CD4-positive, alpha-beta T cell (primary cell): ENCODE data around the gene KASH5. TPM values are rescaled to one million over a fixed set of nuclear protein-coding genes. Genes with fewer than 3 reads are reported as not detected.

Experiments used
- ATAC-seq: fragments of 200-7000 bp; cut with Tn5 transposase; one replicate; pipeline ENCODE4 v1.10.0; 2022; ENCODE audit warnings: mild to moderate bottlenecking; ENCODE audit not compliant: poor library complexity
- CTCF ChIA-PET: fragments of 350-600 bp; sonication (Branson Sonifier 250); formaldehyde crosslinking; loops from one replicate; lab custom pipeline; 2021; ENCODE audit warnings: antibody characterized with exemption, inconsistent platforms; lab: Charles Lee
- POLR2A ChIA-PET: fragments of 350-600 bp; sonication (Branson Sonifier 250); formaldehyde crosslinking; loops from one replicate; lab custom pipeline; 2021; ENCODE audit warnings: antibody characterized with exemption, inconsistent platforms; lab: Charles Lee
- DNase-seq, 14 experiments: peaks; one replicate each; pipeline ENCODE4 v3.0.0-alpha.2; 2013 to 2020; ENCODE audit warnings: mixed read lengths in 2 of 14
- H3K27ac ChIP-seq, 2 donors: one replicate each; pipeline versions ENCODE4 v1.5.1 to v1.7.0; 2013; ENCODE audit warnings: low read length in 2 of 2, low read depth in 1 of 2, mild to moderate bottlenecking in 1 of 2
- H3K27me3 ChIP-seq, 2 experiments: 1 replicate in 1 of 2; 2 replicates in 1 of 2; pipeline versions ENCODE4 v1.6.1 to v1.7.0; 2013; ENCODE audit warnings: low read length in 2 of 2, control low read depth in 1 of 2, mild to moderate bottlenecking in 1 of 2, moderate library complexity in 1 of 2; ENCODE audit not compliant: insufficient read depth in 2 of 2, control insufficient read depth in 1 of 2
- H3K36me3 ChIP-seq: one replicate; pipeline ENCODE4 v1.6.1; 2013; ENCODE audit warnings: low read length, control low read depth; ENCODE audit not compliant: insufficient read depth
- H3K4me1 ChIP-seq: one replicate; pipeline ENCODE4 v1.6.1; 2013; ENCODE audit warnings: low read length, control low read depth; ENCODE audit not compliant: insufficient read depth
- H3K4me3 ChIP-seq: one replicate; pipeline ENCODE4 v1.5.1; 2013; ENCODE audit warnings: mild to moderate bottlenecking, low read length, moderate library complexity
- H3K9me3 ChIP-seq, 2 experiments: 1 replicate in 1 of 2; 2 replicates in 1 of 2; pipeline versions ENCODE4 v1.6.1 to v1.7.0; 2013; ENCODE audit warnings: low read length in 2 of 2, mild to moderate bottlenecking in 2 of 2, control low read depth in 1 of 2, moderate library complexity in 1 of 2; ENCODE audit not compliant: control insufficient read depth in 1 of 2, insufficient read depth in 1 of 2
- H3K27ac Mint-ChIP-seq: one replicate; pipeline ENCODE4 v1.8.0; 2020; ENCODE audit warnings: mixed read lengths
- H3K27me3 Mint-ChIP-seq: one replicate; pipeline ENCODE4 v1.8.0; 2021; ENCODE audit warnings: mixed read lengths
- H3K36me3 Mint-ChIP-seq: one replicate; pipeline ENCODE4 v1.8.0; 2021; ENCODE audit warnings: low read depth, mixed read lengths
- H3K4me1 Mint-ChIP-seq: one replicate; pipeline ENCODE4 v1.8.0; 2021; ENCODE audit warnings: low read depth, mixed read lengths
- H3K4me3 Mint-ChIP-seq: one replicate; pipeline ENCODE4 v1.8.0; 2020; ENCODE audit warnings: mild to moderate bottlenecking, mixed read lengths
- H3K9me3 Mint-ChIP-seq: one replicate; pipeline ENCODE4 v1.8.0; 2020; ENCODE audit warnings: mixed read lengths
- CTCF ChIP-seq: fragments of 200-600 bp; IDR thresholded peaks from one replicate; pipeline ENCODE4 v1.8.0; 2022; ENCODE audit warnings: antibody characterized with exemption, mild to moderate bottlenecking
- intact Hi-C, 2 experiments: fragments of 100-400 bp; cut with DNase I in 1 of 2; cut with micrococcal nuclease in 1 of 2; formaldehyde crosslinking; loops; one replicate each; pipeline versions ENCODE4 v1.15.1 to v1.9.0; 2023 to 2025; cut with DNase I, micrococcal nuclease
- total RNA-seq, 174 experiments: library from RNA in 2 of 174; stranded (reverse) in 2 of 174; gene quantifications; one replicate each; pipeline ENCODE4 v1.2.3 and lab custom pipeline; 2021 to 2026

Gene KASH5
- total RNA-seq, 2 experiments from 2014 or later, result not detected

- no peak for ATAC-seq
- ChIA-PET CTCF (no interaction called here), POLR2A (interaction anchor here (0.6 kb wide), 1 partner anchor 9 kb away, joined by 3 read pairs; no protein-coding TSS in a partner anchor)
- H3K4me3 Mint-ChIP-seq, result no peak overlapping the region
- Histone ChIP-seq H3K9me3 (peaks cover 0 to 6% of the 10 kb centered on the region in 2 experiments), H3K27me3 (no peaks in the 10 kb centered on the region), H3K27ac (no peak overlapping the region), H3K4me3 (no peak overlapping the region), H3K4me1 (no peaks in the 10 kb centered on the region), H3K36me3 (no peaks in the 10 kb centered on the region)
- TF ChIP-seq CTCF, result no peak
- no peaks in the 10 kb centered on the region for H3K9me3 Mint-ChIP-seq
- peaks cover 16% of the 10 kb centered on the region for H3K27me3 Mint-ChIP-seq
- H3K27ac Mint-ChIP-seq, result no peak overlapping the region
- no peaks in the 10 kb centered on the region for H3K36me3 Mint-ChIP-seq
- no peak for DNase-seq
- intact Hi-C loops, result no loop called here
- no peaks in the 10 kb centered on the region for H3K4me1 Mint-ChIP-seq
These were observed 13.2 kb upstream of the KASH5 start for GRCh38 chr19:49374665-49375434.

- no peaks in the 10 kb centered on the region for H3K4me1 ChIP-seq
- H3K9me3 Mint-ChIP-seq, result peaks cover 3% of the 10 kb centered on the region
- intact Hi-C loops, result no loop called here
- H3K9me3 ChIP-seq, result peaks cover 5 to 8% of the 10 kb centered on the region in 2 experiments
- H3K36me3 Mint-ChIP-seq, result no peaks in the 10 kb centered on the region
- DNase-seq (no peak), ATAC-seq (no peak)
- H3K27ac Mint-ChIP-seq, result no peak overlapping the region
- no peak overlapping the region for H3K4me3 ChIP-seq
- no peak overlapping the region for H3K27ac ChIP-seq
- H3K27me3 ChIP-seq, result peaks cover 0 to 8% of the 10 kb centered on the region in 2 experiments
- H3K4me3 Mint-ChIP-seq, result no peak overlapping the region
- no peaks in the 10 kb centered on the region for H3K36me3 ChIP-seq
- H3K4me1 Mint-ChIP-seq, result no peaks in the 10 kb centered on the region
- ChIA-PET CTCF (no interaction called here), POLR2A (no interaction called here)
- H3K27me3 Mint-ChIP-seq, result peaks cover 7% of the 10 kb centered on the region
- TF ChIP-seq CTCF, result no peak
These were observed 9.5 kb upstream of the KASH5 start for GRCh38 chr19:49378512-49378911.

- Histone ChIP-seq H3K4me1 (no peaks in the 10 kb centered on the region), H3K9me3 (peaks cover 0 to 8% of the 10 kb centered on the region in 2 experiments), H3K27me3 (peaks cover 0 to 8% of the 10 kb centered on the region in 2 experiments), H3K36me3 (no peaks in the 10 kb centered on the region), H3K4me3 (no peak overlapping the region), H3K27ac (no peak overlapping the region)
- Mint-ChIP-seq H3K9me3 (peaks cover 6% of the 10 kb centered on the region), H3K36me3 (no peaks in the 10 kb centered on the region), H3K27ac (no peak overlapping the region), H3K27me3 (peaks cover 4% of the 10 kb centered on the region), H3K4me1 (no peaks in the 10 kb centered on the region), H3K4me3 (no peak overlapping the region)
- no peak for DNase-seq
- ChIA-PET CTCF (interaction anchor here (0.6 kb wide), 1 partner anchor 136 kb away, joined by 3 read pairs; no protein-coding TSS in a partner anchor), POLR2A (interaction anchor here (0.6 kb wide), 1 partner anchor 33 kb away, joined by 5 read pairs; no protein-coding TSS in a partner anchor)
- TF ChIP-seq CTCF, result no peak
- intact Hi-C loops, result no loop called here
- ATAC-seq, result no peak
These were observed 7.7 kb upstream of the KASH5 start for GRCh38 chr19:49380391-49380790.
